B cell (primary cell): ENCODE results near the gene NUDT12. TPM values are rescaled to one million over a fixed set of nuclear protein-coding genes. Genes with fewer than 3 reads are reported as not detected.

Experiments used
- ATAC-seq: fragments of 200-7000 bp; cut with Tn5 transposase; one replicate; pipeline ENCODE4 v1.10.0; 2021; ENCODE audit warnings: low read depth, mild to moderate bottlenecking, moderate number of reproducible peaks, moderate library complexity
- CTCF ChIA-PET: fragments of 350-600 bp; sonication (Branson Sonifier 250); formaldehyde crosslinking; loops from one replicate; lab custom pipeline; 2021; ENCODE audit warnings: antibody characterized with exemption, inconsistent platforms; lab: Charles Lee
- POLR2A ChIA-PET: fragments of 350-600 bp; sonication (Branson Sonifier 250); formaldehyde crosslinking; loops from one replicate; lab custom pipeline; 2021; ENCODE audit warnings: antibody characterized with exemption; lab: Charles Lee
- DNase-seq: peaks from one replicate; pipeline ENCODE4 v3.0.0; 2013
- H2AFZ ChIP-seq: 2 replicates; pipeline ENCODE4 v1.6.1; 2012; ENCODE audit warnings: mild to moderate bottlenecking, low read depth, low read length; ENCODE audit not compliant: insufficient read depth, poor library complexity, severe bottlenecking
- H3K27ac ChIP-seq, 2 donors: 1 replicate in 1 of 2; 2 replicates in 1 of 2; pipeline ENCODE4 v1.5.1; 2012 to 2013; ENCODE audit warnings: low read length in 2 of 2, mild to moderate bottlenecking in 2 of 2, moderate library complexity in 1 of 2
- H3K27me3 ChIP-seq, 4 experiments: fragments of 200-600 bp in 1 of 4; sonication (generic) in 1 of 4; replicated peaks in 1 of 4; 1 replicate in 2 of 4; 2 replicates in 2 of 4; pipeline versions ENCODE4 v1.6.1 to v1.7.0; 2013 to 2016; ENCODE audit warnings: low read length in 3 of 4, mild to moderate bottlenecking in 2 of 4, mixed read lengths in 1 of 4, moderate library complexity in 1 of 4; ENCODE audit not compliant: insufficient read depth in 4 of 4, control insufficient read depth in 3 of 4; ENCODE audit errors: control extremely low read depth in 1 of 4
- H3K36me3 ChIP-seq, 2 experiments: replicated peaks in 1 of 2; 1 replicate in 1 of 2; 2 replicates in 1 of 2; pipeline versions ENCODE4 v1.6.1 to v1.7.1; 2013; ENCODE audit warnings: low read length in 1 of 2; ENCODE audit not compliant: insufficient read depth in 2 of 2, control insufficient read depth in 1 of 2; ENCODE audit errors: control extremely low read depth in 1 of 2, extremely low read depth in 1 of 2
- H3K4me1 ChIP-seq, 2 donors: fragments of 200-600 bp in 1 of 2; sonication (generic) in 1 of 2; 1 replicate in 1 of 2; 2 replicates in 1 of 2; pipeline versions ENCODE4 v1.5.1 to v1.6.1; 2013 to 2017; ENCODE audit warnings: low read length in 2 of 2; ENCODE audit not compliant: control insufficient read depth in 2 of 2, insufficient read depth in 2 of 2
- H3K4me2 ChIP-seq: replicated peaks from 2 replicates; pipeline ENCODE3; 2012; ENCODE audit warnings: mild to moderate bottlenecking, low read depth, low read length; ENCODE audit not compliant: poor library complexity, severe bottlenecking
- H3K4me3 ChIP-seq, 5 experiments: fragments of 200-600 bp in 1 of 5; sonication (generic) in 1 of 5; 1 replicate in 3 of 5; 2 replicates in 2 of 5; pipeline versions ENCODE4 v1.5.1 to v1.7.0; 2011 to 2016; ENCODE audit warnings: low read length in 4 of 5, mild to moderate bottlenecking in 4 of 5, low read depth in 2 of 5, control low read depth in 1 of 5, moderate library complexity in 1 of 5; ENCODE audit not compliant: insufficient read depth in 1 of 5; ENCODE audit errors: control extremely low read depth in 1 of 5, extremely low read depth in 1 of 5
- H3K79me2 ChIP-seq: fragments of 200-600 bp; sonication (generic); one replicate; pipeline ENCODE4 v1.6.0; 2016; ENCODE audit warnings: low read length; ENCODE audit not compliant: control insufficient read depth, insufficient read depth
- H3K9ac ChIP-seq: fragments of 200-600 bp; sonication (generic); 2 replicates; pipeline ENCODE4 v1.6.1; 2017; ENCODE audit warnings: mild to moderate bottlenecking, low read length, moderate library complexity
- H3K9me3 ChIP-seq, 3 donors: one replicate each; pipeline versions ENCODE4 v1.6.1 to v1.7.1; 2013; ENCODE audit warnings: low read length in 2 of 3; ENCODE audit not compliant: control insufficient read depth in 2 of 3, insufficient read depth in 1 of 3; ENCODE audit errors: control extremely low read depth in 1 of 3
- H4K20me1 ChIP-seq: 2 replicates; pipeline ENCODE4 v1.6.0; 2012; ENCODE audit warnings: mild to moderate bottlenecking, low read length; ENCODE audit not compliant: insufficient read depth, control insufficient read depth, poor library complexity, severe bottlenecking
- H3K27ac Mint-ChIP-seq: one replicate; pipeline ENCODE4 v1.8.0; 2021; ENCODE audit warnings: mixed read lengths
- H3K27me3 Mint-ChIP-seq: one replicate; pipeline ENCODE4 v1.8.0; 2021; ENCODE audit warnings: mixed read lengths
- H3K4me1 Mint-ChIP-seq: one replicate; pipeline ENCODE4 v1.8.0; 2021; ENCODE audit warnings: mixed read lengths
- H3K4me3 Mint-ChIP-seq: one replicate; pipeline ENCODE4 v1.8.0; 2021; ENCODE audit warnings: mixed read lengths
- H3K9me3 Mint-ChIP-seq: one replicate; pipeline ENCODE4 v1.8.0; 2022; ENCODE audit warnings: mixed read lengths; ENCODE audit not compliant: insufficient read depth
- CTCF ChIP-seq: fragments of 200-600 bp; IDR thresholded peaks from one replicate; pipeline ENCODE4 v1.8.0; 2022; ENCODE audit warnings: antibody characterized with exemption, mild to moderate bottlenecking
- EZH2 ChIP-seq: IDR thresholded peaks from 2 replicates; pipeline ENCODE4 v1.6.1; 2012; ENCODE audit warnings: borderline replicate concordance, low read depth, mild to moderate bottlenecking, moderate library complexity, low read length; ENCODE audit not compliant: insufficient read depth, poor library complexity, severe bottlenecking
- WGBS: methylation state at CpG from one replicate; pipeline ENCODE4 v1.1.5; 2013; ENCODE audit warnings: missing lambda C conversion rate; ENCODE audit not compliant: insufficient coverage; 5-methylcytosine and 5-hydroxymethylcytosine counted together
- intact Hi-C: fragments of 100-400 bp; cut with micrococcal nuclease; formaldehyde crosslinking; loops from one replicate; pipeline ENCODE4 v1.10.0; 2022
- polyA plus RNA-seq: library from polyadenylated mRNA; depleted of rRNA; stranded (reverse); fragments of >200 nt; gene quantifications from 2 replicates; pipeline ENCODE4 v1.2.3, GENCODE V29; 2012
- total RNA-seq, 2 donors: library from RNA; stranded (reverse); fragments of 120-200 nt in 1 of 2; gene quantifications; 1 replicate in 1 of 2; 2 replicates in 1 of 2; pipeline versions ENCODE4 v1.2.3 to v1.2.4, GENCODE V29; 2013 to 2022

The NUDT12 gene
- total and polyA plus RNA-seq, 2 donors (not counting 1 experiment from before 2014, with no cell fraction given): 0.97 to 2.6 TPM

GRCh38 chr5:103572454-103572853 is 9.9 kb upstream of the NUDT12 start:
- Histone ChIP-seq H2AFZ (no peak overlapping the region), H4K20me1 (no peaks in the 10 kb centered on the region), H3K9ac (no peak overlapping the region), H3K36me3 (no peaks in the 10 kb centered on the region), H3K27ac (no peak overlapping the region), H3K4me2 (no peak overlapping the region), H3K27me3 (no peaks in the 10 kb centered on the region), H3K79me2 (no peaks in the 10 kb centered on the region), H3K4me1 (no peaks in the 10 kb centered on the region), H3K9me3 (no peaks in the 10 kb centered on the region), H3K4me3 (no peak overlapping the region)
- H3K27me3 Mint-ChIP-seq: peaks cover 8% of the 10 kb centered on the region
- 93% methylated on average over 3 of the region's 5 CpGs for WGBS
- TF ChIP-seq CTCF (no peak), EZH2 (no peak)
- H3K9me3 Mint-ChIP-seq: no peaks in the 10 kb centered on the region
- intact Hi-C loops: no loop called here
- DNase-seq (no peak), ATAC-seq (no peak)
- no peak overlapping the region for H3K4me3 Mint-ChIP-seq
- H3K4me1 Mint-ChIP-seq: no peaks in the 10 kb centered on the region
- ChIA-PET CTCF (no interaction called here), POLR2A (no interaction called here)
- no peak overlapping the region for H3K27ac Mint-ChIP-seq

GRCh38 chr5:103571730-103572129 is 9.1 kb upstream of the NUDT12 start:
- Mint-ChIP-seq H3K27ac (no peak overlapping the region), H3K4me1 (no peaks in the 10 kb centered on the region), H3K4me3 (no peak overlapping the region), H3K9me3 (no peaks in the 10 kb centered on the region), H3K27me3 (peaks cover 13% of the 10 kb centered on the region)
- Histone ChIP-seq H3K79me2 (no peaks in the 10 kb centered on the region), H2AFZ (no peak overlapping the region), H3K9me3 (no peaks in the 10 kb centered on the region), H3K4me3 (no peak overlapping the region), H3K27me3 (no peaks in the 10 kb centered on the region), H3K4me2 (no peak overlapping the region), H3K27ac (no peak overlapping the region), H3K9ac (no peak overlapping the region), H4K20me1 (no peaks in the 10 kb centered on the region), H3K36me3 (no peaks in the 10 kb centered on the region), H3K4me1 (no peaks in the 10 kb centered on the region)
- POLR2A ChIA-PET: no interaction called here
- intact Hi-C loops: no loop called here
- 99% methylated on average over 9 of the region's 13 CpGs for WGBS
- ATAC-seq (no peak), DNase-seq (no peak)
- TF ChIP-seq EZH2 (no peak), CTCF (no peak)
- CTCF ChIA-PET: no interaction called here
